Measurements from ENCODE around the gene ARHGAP6.
"Not testable (repeated sequence)": the region's sequence is repeated elsewhere in the genome, so short reads cannot be mapped to it uniquely, and the experiment has no call there.

The ARHGAP6 gene

DNA sequence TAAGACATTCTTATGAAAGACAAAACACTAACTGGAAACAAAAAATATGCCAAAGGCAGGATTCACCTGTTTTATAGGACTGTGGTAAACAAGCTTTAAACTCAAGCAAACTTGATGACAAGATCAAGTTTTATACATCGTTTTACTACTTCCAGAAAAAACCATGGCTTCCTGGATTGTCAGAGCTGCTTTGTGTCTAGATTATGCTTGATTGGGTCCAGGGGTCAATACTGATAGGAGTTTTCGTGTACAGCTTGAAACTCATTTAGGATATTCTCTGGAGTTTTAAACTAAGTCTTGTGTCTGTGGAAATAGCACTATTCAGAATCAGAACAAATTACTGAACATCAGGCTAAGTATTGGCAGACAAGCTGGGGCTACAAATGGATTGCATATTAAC is 541.6 kb downstream of the ARHGAP6 start:
- Histone ChIP-seq H3K9me3 (ENCODE audit: control insufficient read depth, insufficient read depth, low read length) (no peaks in the 10 kb centered on the region; the same call in 1 of the 2 replicates), H3K36me3 (ENCODE audit: insufficient read depth, low read length) (peaks cover 13% of the 10 kb centered on the region; the same call in 1 of the 2 replicates), H3K9ac (ENCODE audit: low read depth, low read length) (no peak overlapping the region), H3K4me1 (ENCODE audit: insufficient read depth, low read length) (no peaks in the 10 kb centered on the region)

DNA sequence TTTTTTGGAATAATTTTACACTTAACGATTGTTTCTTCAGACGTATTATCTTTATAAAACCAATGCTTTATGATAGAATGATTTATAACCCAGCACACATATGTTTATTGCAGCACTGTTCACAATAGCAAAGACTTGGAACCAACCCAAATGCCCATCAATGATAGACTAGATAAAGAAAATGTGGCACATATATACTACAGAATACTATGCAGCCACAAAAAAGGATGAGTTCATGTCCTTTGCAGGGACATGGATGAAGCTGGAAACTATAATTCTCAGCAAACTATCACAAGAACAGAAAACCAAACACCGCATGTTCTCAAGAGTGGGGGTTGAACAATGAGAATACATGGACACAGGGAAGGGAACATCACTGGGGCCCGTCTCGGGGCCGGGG is 542.6 kb downstream of the ARHGAP6 start:
- not testable (repeated sequence) for H3K9me3 ChIP-seq (ENCODE audit: control insufficient read depth, insufficient read depth, low read length); H3K9ac ChIP-seq (ENCODE audit: low read depth, low read length); H3K4me1 ChIP-seq (ENCODE audit: insufficient read depth, low read length)
- H3K36me3 ChIP-seq (ENCODE audit: insufficient read depth, low read length): peaks cover 14% of the 10 kb centered on the region; the same call in 1 of the 2 replicates

DNA sequence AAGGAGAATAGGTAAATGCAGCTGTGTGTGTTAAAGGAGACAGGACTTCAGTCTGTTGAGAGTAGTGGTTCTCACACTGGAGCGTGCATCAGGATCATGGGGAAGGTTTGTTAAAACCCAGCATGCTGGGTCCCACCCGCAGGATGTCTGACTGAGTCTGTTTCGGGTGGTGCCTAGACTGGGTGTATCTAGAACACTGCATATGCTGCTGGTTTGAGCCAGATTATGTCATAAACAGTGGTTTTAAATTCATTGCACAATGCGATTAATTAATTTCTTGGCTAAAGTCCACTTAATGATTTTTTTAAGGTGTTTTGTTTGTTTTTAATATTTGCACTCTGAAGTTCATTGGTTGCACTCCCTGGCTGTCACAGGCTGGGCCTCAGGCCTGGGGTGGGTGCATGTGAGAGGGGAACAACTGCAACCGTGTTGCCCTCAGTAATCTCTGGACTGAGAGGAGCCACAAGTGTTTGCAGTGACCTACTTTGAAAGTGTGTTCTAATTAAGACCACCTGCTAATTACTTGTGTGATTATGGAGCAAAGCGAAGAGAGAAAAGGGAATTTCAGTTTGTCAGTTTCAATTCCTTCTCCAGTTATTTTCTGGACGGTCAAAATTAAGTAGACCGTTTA is 546.3 kb downstream of the ARHGAP6 start:
- H3K9ac ChIP-seq (ENCODE audit: low read depth, low read length): no peak overlapping the region
- H3K9me3 ChIP-seq (ENCODE audit: control insufficient read depth, insufficient read depth, low read length): no peaks in the 10 kb centered on the region
- peaks cover 20% of the 10 kb centered on the region for H3K36me3 ChIP-seq (ENCODE audit: insufficient read depth, low read length)
- H3K4me1 ChIP-seq (ENCODE audit: insufficient read depth, low read length): no peaks in the 10 kb centered on the region

DNA sequence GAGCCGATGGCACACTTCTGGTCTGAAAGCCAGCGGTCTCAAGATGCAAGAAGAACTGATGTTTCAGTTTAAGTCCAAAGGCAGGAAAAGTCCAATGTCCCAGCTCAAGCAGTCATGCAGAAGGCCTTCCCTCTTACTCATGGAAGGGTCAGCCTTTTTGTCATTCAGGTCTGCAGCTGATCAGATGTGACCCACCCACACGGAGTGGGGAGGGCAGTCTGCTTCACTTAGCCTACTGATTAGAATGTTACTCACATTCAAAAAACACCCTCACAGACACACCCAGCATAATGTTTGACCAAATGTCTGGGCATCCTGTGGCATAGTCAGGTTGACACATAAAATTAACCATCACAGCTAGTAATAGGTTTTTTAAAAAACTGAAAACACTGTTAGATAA is 548.0 kb downstream of the ARHGAP6 start:
- Histone ChIP-seq H3K9ac (ENCODE audit: low read depth, low read length) (no peak overlapping the region), H3K9me3 (ENCODE audit: control insufficient read depth, insufficient read depth, low read length) (no peaks in the 10 kb centered on the region), H3K36me3 (ENCODE audit: insufficient read depth, low read length) (peaks cover 20% of the 10 kb centered on the region)

DNA sequence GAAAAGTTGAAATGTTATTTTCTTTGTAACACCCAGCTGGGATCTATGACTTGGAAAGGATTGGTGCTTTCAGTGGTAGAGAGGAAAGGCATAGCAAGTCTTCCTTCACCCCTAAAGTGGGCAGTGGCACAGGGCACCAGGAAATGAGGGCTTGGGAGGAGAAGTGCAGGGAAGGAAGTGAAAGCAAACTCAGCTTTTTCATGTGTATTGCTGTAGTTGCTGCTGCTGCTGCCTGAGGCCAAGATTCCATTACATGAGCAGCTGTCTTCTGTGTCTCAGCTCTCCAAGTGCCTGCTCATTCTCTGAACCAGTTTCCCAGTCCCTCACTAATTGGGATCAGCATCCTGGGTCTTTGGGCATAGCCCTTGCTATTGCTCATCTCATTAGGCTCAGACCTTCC is 552.0 kb downstream of the ARHGAP6 start:
- Histone ChIP-seq H3K9ac (ENCODE audit: low read depth, low read length) (no peak overlapping the region), H3K9me3 (ENCODE audit: control insufficient read depth, insufficient read depth, low read length) (no peaks in the 10 kb centered on the region), H3K36me3 (ENCODE audit: insufficient read depth, low read length) (peaks cover 6% of the 10 kb centered on the region), H3K4me1 (ENCODE audit: insufficient read depth, low read length) (no peaks in the 10 kb centered on the region)

More for the DNA sequence above, 548.0 kb downstream of the ARHGAP6 start:
- no peaks in the 10 kb centered on the region for H3K4me1 ChIP-seq (ENCODE audit: insufficient read depth, low read length)

DNA sequence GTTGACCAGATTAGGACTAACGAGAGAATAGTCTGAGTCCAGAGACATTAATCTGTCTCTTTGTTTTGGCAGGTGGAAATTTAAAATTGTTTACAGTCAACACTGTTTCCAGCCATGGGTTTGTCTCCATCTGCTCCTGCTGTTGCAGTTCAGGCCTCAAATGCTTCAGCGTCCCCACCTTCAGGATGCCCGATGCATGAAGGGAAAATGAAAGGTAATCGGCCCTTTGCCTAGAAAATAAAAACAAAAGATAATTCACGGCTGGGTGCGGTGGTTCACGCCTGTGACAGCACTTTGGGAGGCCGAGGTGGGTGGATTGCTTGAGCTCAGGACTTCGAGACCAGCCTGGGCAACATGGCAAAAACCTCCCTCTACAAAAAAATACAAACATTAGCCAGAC is 553.8 kb downstream of the ARHGAP6 start:
- Histone ChIP-seq H3K36me3 (ENCODE audit: insufficient read depth, low read length) (peaks cover 6% of the 10 kb centered on the region), H3K9ac (ENCODE audit: low read depth, low read length) (peak overlapping the region; percentile 82; the same call in 1 of the 2 replicates), H3K4me1 (ENCODE audit: insufficient read depth, low read length) (no peaks in the 10 kb centered on the region), H3K9me3 (ENCODE audit: control insufficient read depth, insufficient read depth, low read length) (no peaks in the 10 kb centered on the region)

DNA sequence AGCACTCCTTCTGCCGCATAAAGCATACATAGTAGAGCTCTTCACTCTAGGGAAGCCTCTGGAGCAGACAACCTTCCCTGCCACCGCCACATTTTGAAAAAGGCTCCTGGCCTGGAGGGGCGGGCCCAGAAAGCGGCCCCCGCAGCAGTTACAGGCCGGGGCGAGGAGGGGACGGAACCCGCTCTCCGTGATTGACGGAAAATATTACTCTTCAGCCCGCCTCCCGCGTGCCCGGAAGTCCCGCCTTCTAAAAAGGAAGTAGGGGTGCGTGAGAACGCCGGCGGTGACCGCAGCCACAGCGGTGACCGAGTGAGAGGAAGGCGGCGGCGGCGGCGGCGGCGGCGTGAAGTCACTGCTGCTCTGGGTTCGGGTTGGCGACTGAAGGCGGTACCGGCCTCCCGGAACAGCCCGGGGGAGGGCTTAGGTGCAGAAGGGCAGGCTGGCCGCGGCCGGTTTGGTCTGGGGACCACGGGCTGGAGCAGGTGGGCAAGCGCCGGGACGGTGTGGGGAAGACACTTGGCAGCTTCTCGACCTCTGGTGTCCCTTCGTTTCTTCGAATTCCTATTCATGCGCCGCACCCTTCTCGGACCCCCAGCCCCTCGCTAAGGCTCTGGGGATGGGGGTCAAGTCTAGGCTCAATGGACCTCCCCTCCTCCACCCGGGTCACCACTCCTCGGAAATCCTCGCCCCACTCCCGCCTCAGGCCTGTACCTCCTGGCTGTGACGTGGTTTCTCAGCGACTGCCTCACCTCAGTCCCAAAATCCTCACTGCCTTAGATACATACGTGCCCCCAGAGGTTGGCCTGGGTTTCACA is 554.5 kb downstream of the ARHGAP6 start, which contains the start of gene HCCS:
Gene HCCS, plus strand, starts transcription at position 296 of the 815 bp plus-strand sequence. CDS start 729 bp downstream, outside the sequence.
- Histone ChIP-seq H3K36me3 (ENCODE audit: insufficient read depth, low read length) (peaks cover 6% of the 10 kb centered on the region), H3K9ac (ENCODE audit: low read depth, low read length) (peak within 1 kb of the TSS; percentile 82), H3K4me1 (ENCODE audit: insufficient read depth, low read length) (no peaks in the 10 kb centered on the region), H3K9me3 (ENCODE audit: control insufficient read depth, insufficient read depth, low read length) (no peaks in the 10 kb centered on the region)

DNA sequence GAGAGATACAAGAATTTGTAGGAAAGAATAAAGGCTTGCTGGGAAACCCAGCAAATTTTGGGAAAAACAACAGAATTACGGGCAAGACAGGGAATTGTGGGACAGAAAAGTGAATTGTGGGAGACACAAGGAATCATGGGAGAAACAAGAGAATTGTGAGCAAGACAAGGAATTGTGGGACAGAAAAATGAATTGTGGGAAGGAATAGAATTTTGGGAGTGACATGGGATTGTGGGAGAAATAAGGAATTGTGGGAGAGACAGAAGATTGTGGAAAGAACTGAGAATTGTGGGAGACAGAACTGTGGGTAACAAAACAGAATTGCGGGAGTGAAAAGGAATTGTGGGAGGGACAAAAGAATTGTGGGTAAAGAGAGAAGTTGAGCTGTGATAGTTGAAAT is 555.8 kb downstream of the ARHGAP6 start:
- Histone ChIP-seq H3K9me3 (ENCODE audit: control insufficient read depth, insufficient read depth, low read length) (no peaks in the 10 kb centered on the region), H3K9ac (ENCODE audit: low read depth, low read length) (no peak overlapping the region), H3K4me1 (ENCODE audit: insufficient read depth, low read length) (no peaks in the 10 kb centered on the region), H3K36me3 (ENCODE audit: insufficient read depth, low read length) (no peaks in the 10 kb centered on the region; the same call in 1 of the 2 replicates)

DNA sequence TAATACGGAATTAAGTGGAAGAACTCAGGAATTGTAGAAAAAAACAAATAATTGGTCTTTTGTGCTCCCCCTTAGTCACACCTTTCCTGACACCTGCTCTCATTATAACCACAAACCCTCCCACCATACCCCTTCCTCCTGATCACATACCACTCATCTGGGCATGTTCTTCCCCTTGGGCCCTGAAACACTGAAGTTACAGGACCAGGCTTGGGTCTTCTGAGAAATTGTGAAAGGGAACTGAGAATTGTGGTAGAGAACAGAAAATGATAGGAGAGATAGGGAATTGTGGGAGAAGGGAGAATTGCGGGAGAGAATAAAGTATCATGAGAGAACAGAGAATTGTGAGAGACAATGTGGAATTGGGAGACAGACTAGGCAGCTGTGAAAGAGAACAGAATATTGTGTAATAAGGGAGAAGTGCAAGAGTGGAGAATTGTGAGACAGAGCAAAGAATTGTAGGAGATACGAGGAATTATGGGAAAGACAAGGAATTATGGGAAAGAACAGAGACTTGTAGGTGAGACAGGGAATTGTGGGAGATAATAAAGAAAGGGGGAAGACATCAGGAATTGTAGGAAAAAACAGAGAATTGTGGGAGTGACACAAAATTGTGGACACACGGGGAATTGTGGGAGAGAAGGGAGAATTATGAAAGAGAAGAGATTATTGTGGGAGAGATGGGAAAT is 557.3 kb downstream of the ARHGAP6 start:
- no peak overlapping the region for H3K9ac ChIP-seq (ENCODE audit: low read depth, low read length)
- no peaks in the 10 kb centered on the region for H3K9me3 ChIP-seq (ENCODE audit: control insufficient read depth, insufficient read depth, low read length)
- H3K4me1 ChIP-seq (ENCODE audit: insufficient read depth, low read length): no peaks in the 10 kb centered on the region
- no peaks in the 10 kb centered on the region; the same call in 1 of the 2 replicates for H3K36me3 ChIP-seq (ENCODE audit: insufficient read depth, low read length)

DNA sequence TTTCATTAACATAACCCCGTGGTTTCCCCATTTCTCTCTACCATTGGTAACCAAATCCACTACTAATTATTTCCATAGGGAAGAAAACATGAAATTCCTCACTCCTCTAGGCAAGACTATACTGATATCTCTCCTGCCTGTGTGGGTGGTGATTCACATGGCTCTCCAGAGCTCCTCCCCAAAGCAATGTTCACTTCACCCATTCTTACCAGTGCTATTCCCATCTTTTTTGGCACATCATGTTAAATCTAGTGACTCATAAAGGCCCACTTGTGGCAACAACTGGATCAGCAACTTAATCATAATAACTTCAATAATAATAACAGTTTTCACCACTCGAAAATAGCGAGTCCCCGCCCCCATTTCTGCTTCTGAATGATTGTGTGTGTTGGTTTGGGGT is 560.6 kb downstream of the ARHGAP6 start:
- Histone ChIP-seq H3K36me3 (ENCODE audit: insufficient read depth, low read length) (no peaks in the 10 kb centered on the region; the same call in 1 of the 2 replicates), H3K9ac (ENCODE audit: low read depth, low read length) (no peak overlapping the region), H3K9me3 (ENCODE audit: control insufficient read depth, insufficient read depth, low read length) (no peaks in the 10 kb centered on the region), H3K4me1 (ENCODE audit: insufficient read depth, low read length) (peaks cover 5% of the 10 kb centered on the region; the same call in 1 of the 2 replicates)

DNA sequence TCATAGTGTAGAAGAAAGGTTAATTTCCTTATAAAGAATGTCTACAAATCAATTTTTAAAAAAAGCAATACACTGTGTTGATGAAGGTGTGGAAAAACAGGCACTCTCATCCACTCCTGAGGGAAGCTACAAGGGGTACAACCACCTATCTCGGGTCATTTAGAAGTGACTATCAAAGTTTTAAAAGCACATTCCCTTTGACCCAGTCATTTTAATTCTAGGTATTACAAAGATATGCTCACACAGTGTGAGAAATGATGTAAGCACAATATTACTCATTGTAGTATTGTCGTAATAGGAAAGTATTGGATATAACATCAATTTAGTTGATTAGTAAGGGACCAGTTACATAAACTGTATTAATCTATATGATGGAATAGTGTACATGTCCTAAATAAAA is 562.0 kb downstream of the ARHGAP6 start:
- no peak overlapping the region for H3K9ac ChIP-seq (ENCODE audit: low read depth, low read length)
- no peaks in the 10 kb centered on the region; the same call in 1 of the 2 replicates for H3K36me3 ChIP-seq (ENCODE audit: insufficient read depth, low read length)
- peaks cover 5% of the 10 kb centered on the region; the same call in 1 of the 2 replicates for H3K4me1 ChIP-seq (ENCODE audit: insufficient read depth, low read length)
- no peaks in the 10 kb centered on the region for H3K9me3 ChIP-seq (ENCODE audit: control insufficient read depth, insufficient read depth, low read length)

DNA sequence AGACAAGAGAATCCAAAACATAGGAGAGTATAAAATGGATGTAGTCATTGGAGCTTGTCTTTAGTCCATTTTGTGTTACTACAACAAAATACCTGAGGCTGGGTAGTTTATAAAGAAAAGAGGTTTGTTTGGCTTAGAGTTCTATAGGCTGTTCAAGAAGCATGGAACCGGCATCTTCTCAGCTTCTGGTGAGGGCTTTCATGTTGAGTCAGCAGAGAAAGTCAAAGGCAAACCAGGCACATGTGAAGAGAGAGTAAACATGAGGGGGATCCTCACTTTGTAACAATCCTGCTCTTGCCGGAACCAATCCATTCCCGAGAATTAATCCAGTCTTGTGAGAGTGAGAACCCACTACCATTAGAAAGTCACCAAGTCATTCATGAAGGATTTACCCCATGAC is 562.7 kb downstream of the ARHGAP6 start:
- H3K4me1 ChIP-seq (ENCODE audit: insufficient read depth, low read length): peaks cover 5% of the 10 kb centered on the region; the same call in 1 of the 2 replicates
- no peaks in the 10 kb centered on the region; the same call in 1 of the 2 replicates for H3K36me3 ChIP-seq (ENCODE audit: insufficient read depth, low read length)
- H3K9me3 ChIP-seq (ENCODE audit: control insufficient read depth, insufficient read depth, low read length): no peaks in the 10 kb centered on the region
- H3K9ac ChIP-seq (ENCODE audit: low read depth, low read length): no peak overlapping the region

DNA sequence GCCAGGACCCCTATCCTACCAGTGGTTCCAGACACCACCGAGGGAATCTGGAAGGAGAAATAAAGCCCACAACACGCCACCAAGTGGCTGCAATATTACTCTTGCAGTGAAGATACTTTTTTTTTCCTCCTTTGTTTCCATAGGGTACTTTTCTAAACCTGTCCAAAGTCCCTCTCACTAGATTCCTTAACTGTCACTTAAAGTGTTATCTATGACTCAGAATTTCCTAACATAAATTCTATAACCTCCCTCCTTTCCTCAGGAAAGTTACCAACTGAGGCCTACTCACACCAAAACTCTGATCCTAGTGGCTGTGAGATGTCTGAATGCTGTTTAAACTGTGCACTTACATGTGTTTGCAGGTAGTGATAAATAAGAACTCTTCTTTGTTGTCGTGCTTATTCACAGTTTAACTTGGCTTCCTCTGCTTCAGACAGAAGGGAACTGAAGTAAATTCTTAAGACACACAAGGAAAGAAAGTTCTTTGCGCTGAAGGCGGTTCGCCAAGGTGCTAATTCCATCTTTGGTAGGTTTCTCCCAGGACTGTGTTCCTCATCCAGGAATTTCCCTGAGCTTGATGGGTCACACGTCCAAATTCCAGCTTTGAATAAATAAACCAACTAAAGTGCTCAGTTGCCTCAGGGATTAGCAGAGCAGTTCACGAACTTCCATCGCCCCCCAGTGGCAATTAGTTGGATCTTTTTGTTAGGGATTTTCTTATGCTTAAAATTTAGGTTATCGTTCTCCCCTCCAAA is 565.3 kb downstream of the ARHGAP6 start:
- Histone ChIP-seq H3K36me3 (ENCODE audit: insufficient read depth, low read length) (no peaks in the 10 kb centered on the region), H3K9me3 (ENCODE audit: control insufficient read depth, insufficient read depth, low read length) (no peaks in the 10 kb centered on the region), H3K4me1 (ENCODE audit: insufficient read depth, low read length) (peaks cover 5% of the 10 kb centered on the region; the same call in 1 of the 2 replicates), H3K9ac (ENCODE audit: low read depth, low read length) (no peak overlapping the region)

DNA sequence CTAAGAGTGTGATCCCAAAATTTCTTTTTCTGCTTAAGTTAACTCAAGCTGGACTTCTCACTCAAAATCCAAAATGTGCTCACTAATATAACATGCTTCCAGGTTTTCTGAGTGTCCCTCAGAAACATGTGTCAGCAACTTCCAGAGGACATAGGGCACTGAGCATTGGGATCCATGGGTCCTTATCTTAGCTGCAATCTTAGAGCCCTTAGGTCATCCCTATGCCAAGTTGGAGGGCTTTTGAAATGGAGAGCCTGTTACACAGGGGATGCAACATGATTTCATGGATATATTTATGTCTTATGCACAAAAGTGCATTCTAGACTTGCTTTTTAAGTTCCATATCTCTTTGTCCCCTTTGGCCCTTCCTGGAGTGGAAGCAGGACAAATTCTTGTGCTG is 566.3 kb downstream of the ARHGAP6 start:
- Histone ChIP-seq H3K9ac (ENCODE audit: low read depth, low read length) (no peak overlapping the region), H3K9me3 (ENCODE audit: control insufficient read depth, insufficient read depth, low read length) (no peaks in the 10 kb centered on the region), H3K36me3 (ENCODE audit: insufficient read depth, low read length) (no peaks in the 10 kb centered on the region), H3K4me1 (ENCODE audit: insufficient read depth, low read length) (peaks cover 5% of the 10 kb centered on the region; the same call in 1 of the 2 replicates)

Measured in ES-I3 (cell line).